Measurements from ENCODE around the gene FSTL5.

Gene FSTL5

GRCh38 chr4:162102713-162103112 is 61.1 kb downstream of the FSTL5 start:
- no CpG with 5 or more reads among the region's 1 CpG for WGBS
- H3K27ac ChIP-seq (ENCODE audit: low read depth, low read length): peak overlapping the region; percentile 69; the same call in 1 of the 2 replicates
- no peaks in the 10 kb centered on the region for H3K36me3 ChIP-seq (ENCODE audit: insufficient read depth, low read length)
- H3K4me1 ChIP-seq (ENCODE audit: insufficient read depth, low read length): peaks cover 62% of the 10 kb centered on the region
- H3K9ac ChIP-seq (ENCODE audit: low read depth, low read length): no peak overlapping the region
- H3K4me3 ChIP-seq (ENCODE audit: low read length): no peak overlapping the region
- 0 out of 2 replicates have a peak, but pooled peaks cover 3% of the 10 kb centered on the region for H3K9me3 ChIP-seq (ENCODE audit: insufficient read depth, low read depth, low read length)
- no peaks in the 10 kb centered on the region for H3K27me3 ChIP-seq (ENCODE audit: insufficient read depth, low read length)

GRCh38 chr4:162101337-162101736 is 62.5 kb downstream of the FSTL5 start:
- WGBS: 90% methylated on average over 1 of the region's 1 CpG
- peaks cover 51% of the 10 kb centered on the region for H3K4me1 ChIP-seq (ENCODE audit: insufficient read depth, low read length)

GRCh38 chr4:162075726-162076125 is 88.1 kb downstream of the FSTL5 start:
- Histone ChIP-seq H3K27ac (ENCODE audit: low read depth, low read length) (no peak overlapping the region), H3K27me3 (ENCODE audit: insufficient read depth, low read length) (no peaks in the 10 kb centered on the region), H3K9me3 (ENCODE audit: insufficient read depth, low read depth, low read length) (no peaks in the 10 kb centered on the region), H3K4me1 (ENCODE audit: insufficient read depth, low read length) (no peaks in the 10 kb centered on the region), H3K4me3 (ENCODE audit: low read length) (no peak overlapping the region), H3K9ac (ENCODE audit: low read depth, low read length) (no peak overlapping the region), H3K36me3 (ENCODE audit: insufficient read depth, low read length) (no peaks in the 10 kb centered on the region)
- 100% methylated on average over 1 of the region's 2 CpGs for WGBS

More at GRCh38 chr4:162101337-162101736, 62.5 kb downstream of the FSTL5 start:
- Histone ChIP-seq H3K27ac (ENCODE audit: low read depth, low read length) (no peak overlapping the region), H3K36me3 (ENCODE audit: insufficient read depth, low read length) (no peaks in the 10 kb centered on the region), H3K9me3 (ENCODE audit: insufficient read depth, low read depth, low read length) (0 out of 2 replicates have a peak, but pooled peaks cover 3% of the 10 kb centered on the region), H3K9ac (ENCODE audit: low read depth, low read length) (no peak overlapping the region), H3K4me3 (ENCODE audit: low read length) (no peak overlapping the region), H3K27me3 (ENCODE audit: insufficient read depth, low read length) (no peaks in the 10 kb centered on the region)

- Histone ChIP-seq H3K4me1 (ENCODE audit: insufficient read depth, low read length) (peaks cover 31% of the 10 kb centered on the region), H3K27me3 (ENCODE audit: insufficient read depth, low read length) (no peaks in the 10 kb centered on the region), H3K9me3 (ENCODE audit: insufficient read depth, low read depth, low read length) (no peaks in the 10 kb centered on the region), H3K36me3 (ENCODE audit: insufficient read depth, low read length) (no peaks in the 10 kb centered on the region), H3K27ac (ENCODE audit: low read depth, low read length) (peak overlapping the region; percentile 77), H3K4me3 (ENCODE audit: low read length) (no peak overlapping the region), H3K9ac (ENCODE audit: low read depth, low read length) (no peak overlapping the region)
- 54% methylated on average over 2 of the region's 2 CpGs for WGBS
Measured at GRCh38 chr4:162061214-162061613, 102.6 kb downstream of the FSTL5 start.

- H3K36me3 ChIP-seq (ENCODE audit: insufficient read depth, low read length): no peaks in the 10 kb centered on the region
- H3K9me3 ChIP-seq (ENCODE audit: insufficient read depth, low read depth, low read length): no peaks in the 10 kb centered on the region
- H3K27ac ChIP-seq (ENCODE audit: low read depth, low read length): no peak overlapping the region
- peaks cover 31% of the 10 kb centered on the region for H3K4me1 ChIP-seq (ENCODE audit: insufficient read depth, low read length)
- WGBS: 80% methylated on average over 1 of the region's 1 CpG
- no peak overlapping the region for H3K4me3 ChIP-seq (ENCODE audit: low read length)
- no peak overlapping the region for H3K9ac ChIP-seq (ENCODE audit: low read depth, low read length)
- H3K27me3 ChIP-seq (ENCODE audit: insufficient read depth, low read length): no peaks in the 10 kb centered on the region
Measured at GRCh38 chr4:162059656-162060055, 104.1 kb downstream of the FSTL5 start.

GRCh38 chr4:162056990-162057389 is 106.8 kb downstream of the FSTL5 start:
- Histone ChIP-seq H3K27ac (ENCODE audit: low read depth, low read length) (no peak overlapping the region), H3K36me3 (ENCODE audit: insufficient read depth, low read length) (no peaks in the 10 kb centered on the region), H3K27me3 (ENCODE audit: insufficient read depth, low read length) (no peaks in the 10 kb centered on the region), H3K9ac (ENCODE audit: low read depth, low read length) (no peak overlapping the region), H3K4me1 (ENCODE audit: insufficient read depth, low read length) (peaks cover 13% of the 10 kb centered on the region), H3K9me3 (ENCODE audit: insufficient read depth, low read depth, low read length) (no peaks in the 10 kb centered on the region), H3K4me3 (ENCODE audit: low read length) (no peak overlapping the region)
- WGBS: 90% methylated on average over 7 of the region's 8 CpGs

- Histone ChIP-seq H3K36me3 (ENCODE audit: insufficient read depth, low read length) (no peaks in the 10 kb centered on the region), H3K27me3 (ENCODE audit: insufficient read depth, low read length) (no peaks in the 10 kb centered on the region), H3K9ac (ENCODE audit: low read depth, low read length) (no peak overlapping the region), H3K4me1 (ENCODE audit: insufficient read depth, low read length) (no peaks in the 10 kb centered on the region), H3K9me3 (ENCODE audit: insufficient read depth, low read depth, low read length) (no peaks in the 10 kb centered on the region), H3K4me3 (ENCODE audit: low read length) (no peak overlapping the region), H3K27ac (ENCODE audit: low read depth, low read length) (no peak overlapping the region)
- 76% methylated on average over 2 of the region's 4 CpGs for WGBS
Measured at GRCh38 chr4:162046135-162046534, 117.7 kb downstream of the FSTL5 start.

- Histone ChIP-seq H3K9me3 (ENCODE audit: insufficient read depth, low read depth, low read length) (no peaks in the 10 kb centered on the region), H3K27me3 (ENCODE audit: insufficient read depth, low read length) (no peaks in the 10 kb centered on the region), H3K4me3 (ENCODE audit: low read length) (no peak overlapping the region), H3K9ac (ENCODE audit: low read depth, low read length) (no peak overlapping the region), H3K4me1 (ENCODE audit: insufficient read depth, low read length) (no peaks in the 10 kb centered on the region), H3K36me3 (ENCODE audit: insufficient read depth, low read length) (no peaks in the 10 kb centered on the region), H3K27ac (ENCODE audit: low read depth, low read length) (no peak overlapping the region)
- WGBS: 100% methylated on average over 1 of the region's 3 CpGs
Measured at GRCh38 chr4:162038112-162038511, 125.7 kb downstream of the FSTL5 start.

GRCh38 chr4:162017863-162018262 is 145.9 kb downstream of the FSTL5 start:
- no peak overlapping the region for H3K4me3 ChIP-seq (ENCODE audit: low read length)
- H3K4me1 ChIP-seq (ENCODE audit: insufficient read depth, low read length): no peaks in the 10 kb centered on the region
- H3K9ac ChIP-seq (ENCODE audit: low read depth, low read length): no peak overlapping the region
- no peaks in the 10 kb centered on the region for H3K27me3 ChIP-seq (ENCODE audit: insufficient read depth, low read length)
- no peaks in the 10 kb centered on the region for H3K9me3 ChIP-seq (ENCODE audit: insufficient read depth, low read depth, low read length)
- H3K36me3 ChIP-seq (ENCODE audit: insufficient read depth, low read length): no peaks in the 10 kb centered on the region
- 63% methylated on average over 2 of the region's 2 CpGs for WGBS
- no peak overlapping the region for H3K27ac ChIP-seq (ENCODE audit: low read depth, low read length)

GRCh38 chr4:162016991-162017390 is 146.8 kb downstream of the FSTL5 start:
- H3K27ac ChIP-seq (ENCODE audit: low read depth, low read length): no peak overlapping the region
- H3K4me1 ChIP-seq (ENCODE audit: insufficient read depth, low read length): no peaks in the 10 kb centered on the region
- no peaks in the 10 kb centered on the region for H3K9me3 ChIP-seq (ENCODE audit: insufficient read depth, low read depth, low read length)
- no peak overlapping the region for H3K4me3 ChIP-seq (ENCODE audit: low read length)
- no peak overlapping the region for H3K9ac ChIP-seq (ENCODE audit: low read depth, low read length)
- no peaks in the 10 kb centered on the region for H3K36me3 ChIP-seq (ENCODE audit: insufficient read depth, low read length)
- H3K27me3 ChIP-seq (ENCODE audit: insufficient read depth, low read length): no peaks in the 10 kb centered on the region
- 98% methylated on average over 2 of the region's 2 CpGs for WGBS

- Histone ChIP-seq H3K36me3 (ENCODE audit: insufficient read depth, low read length) (no peaks in the 10 kb centered on the region), H3K27ac (ENCODE audit: low read depth, low read length) (no peak overlapping the region)
Measured at GRCh38 chr4:162016219-162016618, 147.6 kb downstream of the FSTL5 start.

GRCh38 chr4:162015090-162015489 is 148.7 kb downstream of the FSTL5 start:
- Histone ChIP-seq H3K36me3 (ENCODE audit: insufficient read depth, low read length) (no peaks in the 10 kb centered on the region), H3K27me3 (ENCODE audit: insufficient read depth, low read length) (no peaks in the 10 kb centered on the region), H3K4me3 (ENCODE audit: low read length) (no peak overlapping the region)

More at GRCh38 chr4:162016219-162016618, 147.6 kb downstream of the FSTL5 start:
- H3K9ac ChIP-seq (ENCODE audit: low read depth, low read length): no peak overlapping the region
- WGBS: no CpG with 5 or more reads among the region's 1 CpG
- H3K4me3 ChIP-seq (ENCODE audit: low read length): no peak overlapping the region
- no peaks in the 10 kb centered on the region for H3K4me1 ChIP-seq (ENCODE audit: insufficient read depth, low read length)
- no peaks in the 10 kb centered on the region for H3K27me3 ChIP-seq (ENCODE audit: insufficient read depth, low read length)
- no peaks in the 10 kb centered on the region for H3K9me3 ChIP-seq (ENCODE audit: insufficient read depth, low read depth, low read length)

More at GRCh38 chr4:162015090-162015489, 148.7 kb downstream of the FSTL5 start:
- no peaks in the 10 kb centered on the region for H3K9me3 ChIP-seq (ENCODE audit: insufficient read depth, low read depth, low read length)
- no peaks in the 10 kb centered on the region for H3K4me1 ChIP-seq (ENCODE audit: insufficient read depth, low read length)
- H3K9ac ChIP-seq (ENCODE audit: low read depth, low read length): no peak overlapping the region
- no peak overlapping the region for H3K27ac ChIP-seq (ENCODE audit: low read depth, low read length)
- WGBS: 96% methylated on average over 3 of the region's 3 CpGs
